Calu3 (cell line): ENCODE measurements around the gene COASY. TPM values are rescaled to one million over a fixed set of nuclear protein-coding genes. Genes with fewer than 3 reads are reported as not detected.

Experiments used
- Bru-seq: library from RNA; stranded (reverse); fragments of 400-500 nt; gene quantifications from one replicate; lab custom pipeline; 2021; lab: Mats Ljungman, UMichigan
- BruChase-seq, 2 experiments: library from RNA; stranded (reverse); fragments of 400-500 nt; gene quantifications; one replicate each; lab custom pipeline; 2021; lab: Mats Ljungman, UMichigan
- BruUV-seq: library from RNA; stranded (reverse); fragments of 400-500 nt; replicated peaks from 2 replicates; lab custom pipeline; 2021; lab: Mats Ljungman, UMichigan
- CTCF ChIA-PET: fragments of 300-600 bp; sonication (Branson Sonifier 250); formaldehyde crosslinking; loops from one replicate; lab custom pipeline; 2022; ENCODE audit warnings: antibody characterized with exemption; lab: Charles Lee
- DNase-seq: peaks from one replicate; pipeline ENCODE4 v3.0.0; 2022
- H3K27ac Mint-ChIP-seq: one replicate; pipeline ENCODE4 v1.8.0; 2022; ENCODE audit warnings: mixed read lengths; ENCODE audit not compliant: unreplicated experiment
- H3K27me3 Mint-ChIP-seq: one replicate; pipeline ENCODE4 v1.8.0; 2022; ENCODE audit warnings: mixed read lengths; ENCODE audit not compliant: unreplicated experiment
- H3K36me3 Mint-ChIP-seq: one replicate; pipeline ENCODE4 v1.8.0; 2022; ENCODE audit warnings: mild to moderate bottlenecking, moderate library complexity, mixed read lengths; ENCODE audit not compliant: insufficient read depth, unreplicated experiment
- H3K4me1 Mint-ChIP-seq: one replicate; pipeline ENCODE4 v1.8.0; 2022; ENCODE audit warnings: mild to moderate bottlenecking, low read depth, mixed read lengths; ENCODE audit not compliant: unreplicated experiment
- H3K4me3 Mint-ChIP-seq: one replicate; pipeline ENCODE4 v1.8.0; 2022; ENCODE audit warnings: mild to moderate bottlenecking, low read depth, moderate library complexity, mixed read lengths; ENCODE audit not compliant: unreplicated experiment
- H3K9me3 Mint-ChIP-seq: one replicate; pipeline ENCODE4 v1.8.0; 2022; ENCODE audit warnings: low read depth, mixed read lengths; ENCODE audit not compliant: unreplicated experiment
- CTCF ChIP-seq: fragments of 200-600 bp; IDR thresholded peaks from one replicate; pipeline ENCODE4 v1.8.0; 2022; ENCODE audit warnings: antibody characterized with exemption; ENCODE audit not compliant: unreplicated experiment
- intact Hi-C: fragments of 100-400 bp; cut with micrococcal nuclease; formaldehyde crosslinking; loops from one replicate; pipeline ENCODE4 v1.10.0; 2022; ENCODE audit not compliant: unreplicated experiment
- long read RNA-seq: library from polyadenylated mRNA; stranded (forward); transcript quantifications from one replicate; pipeline ENCODE4 v2.0.0, GENCODE V29; 2022
- total RNA-seq: library from RNA; stranded (reverse); gene quantifications from 2 replicates; pipeline ENCODE4 v1.2.3, GENCODE V29; 2022

Gene COASY
- total RNA-seq (159 and 163 TPM in 2 replicates), Bru-seq, nascent RNA (percentile 86 among the genes with signal in this experiment), BruChase-seq, experiment 1, labeled RNA remaining after a 6-hour chase (percentile 98 among the genes with signal in this experiment), BruChase-seq, experiment 2, labeled RNA remaining after a 2-hour chase (percentile 96 among the genes with signal in this experiment)
- long read RNA-seq, transcript COASY-202 (10 exons, 2,071 nt) = minor isoform, 25 of 192 reads
- long read RNA-seq, transcript COASY-211 (11 exons, 1,976 nt) = minor isoform, 9 of 192 reads
- long read RNA-seq, transcript COASY-201 (9 exons, 2,458 nt) = major isoform, 104 of 192 reads
- long read RNA-seq, transcript COASY-213 (7 exons, 2,225 nt) = minor isoform, 5 of 192 reads
- long read RNA-seq, partial matches to known transcripts = 15 of 192 reads
- long read RNA-seq, other reads (novel, unspliced or antisense) = 33 of 192 reads

GRCh38 chr17:42561897-42562387 lies at the start of gene COASY:
Gene COASY (plus strand): TSS chr17:42562148. CDS start chr17:42562623, 475 bp downstream.
- CTCF ChIA-PET = no interaction called here

GRCh38 chr17:42512246-42512645 lies 49.7 kb upstream of the COASY start:
- no TSS peak for BruUV-seq
- CTCF ChIA-PET = interaction anchor here (0.6 kb wide), 1 partner anchor 19 kb away, joined by 3 read pairs; no protein-coding TSS in a partner anchor
- no peak overlapping the region for H3K27ac Mint-ChIP-seq
- DNase-seq = no peak
- TF ChIP-seq CTCF = no peak
- no peak overlapping the region for H3K4me3 Mint-ChIP-seq
- peaks cover 2% of the 10 kb centered on the region for H3K4me1 Mint-ChIP-seq
- H3K27me3 Mint-ChIP-seq = no peaks in the 10 kb centered on the region
- intact Hi-C loops = no loop called here
- H3K9me3 Mint-ChIP-seq = no peaks in the 10 kb centered on the region
- H3K36me3 Mint-ChIP-seq = peaks cover 79% of the 10 kb centered on the region

More at GRCh38 chr17:42561897-42562387, at the start of gene COASY:
- peak within 1 kb of the TSS; percentile 93 for H3K27ac Mint-ChIP-seq
- BruUV-seq = no TSS peak
- no peak for TF ChIP-seq CTCF
- H3K27me3 Mint-ChIP-seq = no peaks in the 10 kb centered on the region
- peaks cover 25% of the 10 kb centered on the region for H3K4me1 Mint-ChIP-seq
- intact Hi-C loops = no loop called here
- H3K4me3 Mint-ChIP-seq = peak within 1 kb of the TSS; percentile 100
- H3K9me3 Mint-ChIP-seq = no peaks in the 10 kb centered on the region
- peaks cover 62% of the 10 kb centered on the region for H3K36me3 Mint-ChIP-seq
- peak; percentile 98 for DNase-seq

GRCh38 chr17:42512733-42513251 lies 49.2 kb upstream of the COASY start:
- TF ChIP-seq CTCF = no peak
- Mint-ChIP-seq H3K9me3 (no peaks in the 10 kb centered on the region), H3K27ac (no peak overlapping the region), H3K36me3 (peaks cover 79% of the 10 kb centered on the region), H3K4me1 (peaks cover 7% of the 10 kb centered on the region), H3K27me3 (no peaks in the 10 kb centered on the region), H3K4me3 (no peak overlapping the region)
- intact Hi-C loops = no loop called here
- CTCF ChIA-PET = interaction anchor here (0.6 kb wide), 1 partner anchor 19 kb away, joined by 3 read pairs; no protein-coding TSS in a partner anchor
- no TSS peak for BruUV-seq
- DNase-seq = no peak

- Mint-ChIP-seq H3K4me3 (no peak overlapping the region), H3K36me3 (peaks cover 79% of the 10 kb centered on the region), H3K27ac (no peak overlapping the region), H3K9me3 (no peaks in the 10 kb centered on the region), H3K4me1 (peaks cover 16% of the 10 kb centered on the region), H3K27me3 (no peaks in the 10 kb centered on the region)
- TF ChIP-seq CTCF = no peak
- intact Hi-C loops = no loop called here
- no TSS peak for BruUV-seq
- no peak for DNase-seq
- CTCF ChIA-PET = no interaction called here
Observed at GRCh38 chr17:42513686-42514085, 48.3 kb upstream of the COASY start.
